HepG2 (cell line): Measurements from ENCODE around the gene EPHA10. TPM values are rescaled to one million over a fixed set of nuclear protein-coding genes. Genes with fewer than 3 reads are reported as not detected.

Experiments
- ATAC-seq: fragments of 200-7000 bp; cut with Tn5 transposase; 3 replicates; pipeline ENCODE4 v1.9.1; 2020; ENCODE audit warnings: mild to moderate bottlenecking, moderate library complexity
- BruUV-seq: library from RNA; stranded (reverse); fragments of 400-500 nt; replicated peaks from 2 replicates; lab custom pipeline; 2021; lab: Mats Ljungman, UMichigan
- CTCF ChIA-PET: fragments of 300-600 bp; formaldehyde crosslinking; extraction: SDS; loops from one replicate; lab custom pipeline; 2021; ENCODE audit warnings: low total read pairs, inconsistent platforms, low intra/inter-chr PET ratio; lab: Yijun Ruan, JAX
- POLR2A ChIA-PET: fragments of 350-600 bp; sonication (Branson Sonifier 250); formaldehyde crosslinking; loops from one replicate; lab custom pipeline; 2020; ENCODE audit warnings: antibody characterized with exemption, inconsistent platforms; lab: Yijun Ruan, JAX
- DNase-seq: peaks from one replicate; pipeline ENCODE4 v3.0.0-alpha.2; 2015; ENCODE audit warnings: low spot score
- FAIRE-seq: peaks from 3 replicates; lab custom pipeline; 2011; peaks lifted over from hg19 to GRCh38; lab: Jason Lieb, UNC
- H2AFZ ChIP-seq: one replicate; pipeline ENCODE4 v1.6.1; 2011; ENCODE audit warnings: low read length, inconsistent platforms
- H3K27ac ChIP-seq: fragments of 300-600 bp; 3 replicates; pipeline ENCODE4 v1.8.0; 2011; ENCODE audit warnings: mixed run types, mild to moderate bottlenecking, mixed read lengths, low read length, inconsistent platforms; ENCODE audit not compliant: insufficient read depth; ENCODE audit errors: extremely low read length
- H3K27me3 ChIP-seq, 2 experiments: fragments of 200-600 bp in 1 of 2; 2 replicates in 1 of 2; 3 replicates in 1 of 2; pipeline versions ENCODE4 v1.6.0 to v1.8.0; 2011; ENCODE audit warnings: low read length in 2 of 2, mild to moderate bottlenecking in 2 of 2, moderate library complexity in 2 of 2, inconsistent platforms in 1 of 2; ENCODE audit not compliant: insufficient read depth in 2 of 2, control insufficient read depth in 1 of 2
- H3K36me3 ChIP-seq, 2 experiments: fragments of 200-600 bp in 1 of 2; replicated peaks in 1 of 2; 2 replicates in 1 of 2; 3 replicates in 1 of 2; pipeline versions ENCODE4 v1.5.1 to v1.8.0; 2011; ENCODE audit warnings: low read length in 2 of 2, inconsistent platforms in 1 of 2; ENCODE audit not compliant: insufficient read depth in 2 of 2, control insufficient read depth in 1 of 2
- H3K4me1 ChIP-seq: 2 replicates; pipeline ENCODE4 v1.5.1; 2012; ENCODE audit warnings: low read length, inconsistent platforms; ENCODE audit not compliant: insufficient read depth
- H3K4me2 ChIP-seq: 2 replicates; pipeline ENCODE4 v1.6.0; 2011; ENCODE audit warnings: low read depth, low read length, inconsistent platforms
- H3K4me3 ChIP-seq, 3 experiments: fragments of 200-600 bp in 1 of 3; sonication (generic), shearing (Covaris generic) in 1 of 3; replicated peaks in 1 of 3; 2 replicates each; pipeline ENCODE4 v1.5.1; 2011 to 2016; ENCODE audit warnings: low read length in 3 of 3, inconsistent platforms in 2 of 3, low read depth in 2 of 3, mild to moderate bottlenecking in 2 of 3, control low read depth in 1 of 3, mixed read lengths in 1 of 3; ENCODE audit not compliant: insufficient read depth in 1 of 3
- H3K79me2 ChIP-seq: one replicate; pipeline ENCODE4 v1.6.1; 2011; ENCODE audit warnings: low read length, inconsistent platforms; ENCODE audit not compliant: insufficient read depth
- H3K9ac ChIP-seq: 2 replicates; pipeline ENCODE4 v1.6.0; 2011; ENCODE audit warnings: mild to moderate bottlenecking, low read depth, low read length, inconsistent platforms; ENCODE audit not compliant: insufficient read depth
- H3K9me3 ChIP-seq: 2 replicates; pipeline ENCODE4 v1.5.1; 2012; ENCODE audit warnings: mild to moderate bottlenecking, low read length
- H4K20me1 ChIP-seq: 2 replicates; pipeline ENCODE4 v1.6.0; 2011; ENCODE audit warnings: inconsistent platforms, mild to moderate bottlenecking, low read length, moderate library complexity; ENCODE audit not compliant: insufficient read depth
- FOSL2 ChIP-seq: sonication (generic); formaldehyde crosslinking; IDR thresholded peaks from 2 replicates; pipeline ENCODE4 v1.4.0; 2020; ENCODE audit warnings: missing genetic modification reagents
- POLR2AphosphoS5 ChIP-seq: IDR thresholded peaks from 2 replicates; pipeline ENCODE4 v1.6.1; 2012; ENCODE audit warnings: low read depth, low read length
- POLR2G ChIP-seq: fragments of 200-400 bp; formaldehyde crosslinking; IDR thresholded peaks from 2 replicates; pipeline ENCODE4 v1.6.1; 2018; ENCODE audit warnings: mild to moderate bottlenecking, low read depth, low read length, moderate library complexity
- RBM22 ChIP-seq: fragments of 200-400 bp; formaldehyde crosslinking; optimal IDR thresholded peaks from 2 replicates; pipeline ENCODE3; 2017; ENCODE audit warnings: mild to moderate bottlenecking, low read length, moderate library complexity
- SMC3 ChIP-seq: IDR thresholded peaks from 2 replicates; pipeline ENCODE4 v1.6.1; 2011; ENCODE audit warnings: low read length, improper control_type of control experiment
- ZNF746 ChIP-seq: sonication (generic); formaldehyde crosslinking; IDR thresholded peaks from 2 replicates; pipeline ENCODE4 v1.8.0; 2022; ENCODE audit warnings: mild to moderate bottlenecking, missing genetic modification reagents
- ZNF883 ChIP-seq: sonication (generic); formaldehyde crosslinking; IDR thresholded peaks from 2 replicates; pipeline ENCODE4 v1.5.1; 2020; ENCODE audit warnings: mild to moderate bottlenecking, missing genetic modification reagents; ENCODE audit errors: not compliant biosample characterization
- WGBS: methylation state at CpG from one replicate; pipeline ENCODE4 v1.1.6; 2017; ENCODE audit warnings: low lambda C conversion rate; 5-methylcytosine and 5-hydroxymethylcytosine counted together
- in situ Hi-C: cut with HindIII; loops from 2 replicates; pipeline ENCODE4 v1.10.0; 2017; ENCODE audit warnings: low pct_unique_long_range_greater_than_20kb; ENCODE audit not compliant: extremely low pct_ligation_motif_present
- intact Hi-C: fragments of 100-400 bp; cut with micrococcal nuclease; formaldehyde crosslinking; loops from one replicate; pipeline ENCODE4 v1.10.0; 2022; ENCODE audit not compliant: unreplicated experiment
- polyA plus RNA-seq, 8 experiments: library from polyadenylated mRNA; depleted of rRNA in 3 of 8; stranded (reverse) in 7 of 8; unstranded in 1 of 8; fragments of >200 nt; fragmentation: Illumina TruSeq in 4 of 8; extraction: Trizol in 4 of 8; gene quantifications; 2 replicates each; pipeline versions ENCODE4 v1.2.1 to v1.2.3, GENCODE V29; 2011 to 2016; ENCODE audit warnings: low read depth in 4 of 8, missing spikeins in 1 of 8, mixed read lengths in 1 of 8; ENCODE audit not compliant: insufficient read depth in 1 of 8
- total RNA-seq, 5 experiments: library from RNA; depleted of rRNA; stranded (reverse); fragments of >200 nt; fragmentation: Illumina TruSeq; extraction: Trizol; gene quantifications; 2 replicates each; pipeline ENCODE4 v1.2.3, GENCODE V29; 2016; ENCODE audit warnings: low read depth in 1 of 5
- TF ChIP-seq, protein P1 (sequence below): sonication (generic); formaldehyde crosslinking; IDR thresholded peaks from 2 replicates; pipeline ENCODE4 v1.5.0; 2020; ENCODE audit warnings: mild to moderate bottlenecking, missing genetic modification reagents, borderline replicate concordance

The EPHA10 gene
- total and polyA plus RNA-seq, 2 of the 13 experiments (the other 11 are each of a cell fraction or from before 2014, with no cell fraction given): 0.11 to 0.58 TPM

DNA sequence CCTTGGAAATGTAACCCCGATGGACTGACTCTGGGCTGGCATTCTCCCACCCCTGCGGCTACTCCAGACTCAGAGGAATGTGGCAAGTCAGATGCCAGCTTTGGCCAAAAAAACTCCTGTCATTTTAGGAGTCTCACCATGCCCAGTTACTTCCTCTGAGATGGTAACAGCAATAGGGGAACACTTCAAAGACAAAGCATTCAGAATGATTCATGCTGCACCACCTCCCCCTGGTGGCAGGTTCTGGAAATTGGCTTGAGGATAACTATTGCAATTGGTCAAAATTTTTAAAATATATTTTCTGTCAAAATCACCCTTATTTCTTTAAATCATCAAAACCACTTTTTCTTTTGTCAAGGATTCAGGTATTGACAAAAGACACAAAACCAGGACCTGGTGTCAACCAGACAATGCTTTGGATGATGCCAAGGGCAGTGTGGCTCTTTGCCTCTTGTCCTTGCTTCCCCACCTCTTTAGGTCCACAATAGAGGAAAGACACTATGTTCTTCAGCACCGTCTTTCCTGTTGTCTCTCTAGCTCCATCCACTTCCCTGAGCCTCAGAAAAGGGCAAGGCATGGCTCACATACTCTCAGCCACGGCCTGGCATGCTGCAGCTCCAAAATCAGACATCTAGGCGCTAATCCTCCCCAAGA is 82.5 kb downstream of the EPHA10 start (continued):
- TF ChIP-seq, protein P1, sequence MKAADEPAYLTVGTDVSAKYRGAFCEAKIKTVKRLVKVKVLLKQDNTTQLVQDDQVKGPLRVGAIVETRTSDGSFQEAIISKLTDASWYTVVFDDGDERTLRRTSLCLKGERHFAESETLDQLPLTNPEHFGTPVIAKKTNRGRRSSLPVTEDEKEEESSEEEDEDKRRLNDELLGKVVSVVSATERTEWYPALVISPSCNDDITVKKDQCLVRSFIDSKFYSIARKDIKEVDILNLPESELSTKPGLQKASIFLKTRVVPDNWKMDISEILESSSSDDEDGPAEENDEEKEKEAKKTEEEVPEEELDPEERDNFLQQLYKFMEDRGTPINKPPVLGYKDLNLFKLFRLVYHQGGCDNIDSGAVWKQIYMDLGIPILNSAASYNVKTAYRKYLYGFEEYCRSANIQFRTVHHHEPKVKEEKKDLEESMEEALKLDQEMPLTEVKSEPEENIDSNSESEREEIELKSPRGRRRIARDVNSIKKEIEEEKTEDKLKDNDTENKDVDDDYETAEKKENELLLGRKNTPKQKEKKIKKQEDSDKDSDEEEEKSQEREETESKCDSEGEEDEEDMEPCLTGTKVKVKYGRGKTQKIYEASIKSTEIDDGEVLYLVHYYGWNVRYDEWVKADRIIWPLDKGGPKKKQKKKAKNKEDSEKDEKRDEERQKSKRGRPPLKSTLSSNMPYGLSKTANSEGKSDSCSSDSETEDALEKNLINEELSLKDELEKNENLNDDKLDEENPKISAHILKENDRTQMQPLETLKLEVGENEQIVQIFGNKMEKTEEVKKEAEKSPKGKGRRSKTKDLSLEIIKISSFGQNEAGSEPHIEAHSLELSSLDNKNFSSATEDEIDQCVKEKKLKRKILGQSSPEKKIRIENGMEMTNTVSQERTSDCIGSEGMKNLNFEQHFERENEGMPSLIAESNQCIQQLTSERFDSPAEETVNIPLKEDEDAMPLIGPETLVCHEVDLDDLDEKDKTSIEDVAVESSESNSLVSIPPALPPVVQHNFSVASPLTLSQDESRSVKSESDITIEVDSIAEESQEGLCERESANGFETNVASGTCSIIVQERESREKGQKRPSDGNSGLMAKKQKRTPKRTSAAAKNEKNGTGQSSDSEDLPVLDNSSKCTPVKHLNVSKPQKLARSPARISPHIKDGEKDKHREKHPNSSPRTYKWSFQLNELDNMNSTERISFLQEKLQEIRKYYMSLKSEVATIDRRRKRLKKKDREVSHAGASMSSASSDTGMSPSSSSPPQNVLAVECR (CRISPR knock-in tag): peak; percentile 28; the same call in 1 of the 2 replicates
- TF ChIP-seq FOSL2 (peak; percentile 19; the same call in 1 of the 2 replicates), SMC3 (peak; percentile 84), ZNF883 (no peak)

DNA sequence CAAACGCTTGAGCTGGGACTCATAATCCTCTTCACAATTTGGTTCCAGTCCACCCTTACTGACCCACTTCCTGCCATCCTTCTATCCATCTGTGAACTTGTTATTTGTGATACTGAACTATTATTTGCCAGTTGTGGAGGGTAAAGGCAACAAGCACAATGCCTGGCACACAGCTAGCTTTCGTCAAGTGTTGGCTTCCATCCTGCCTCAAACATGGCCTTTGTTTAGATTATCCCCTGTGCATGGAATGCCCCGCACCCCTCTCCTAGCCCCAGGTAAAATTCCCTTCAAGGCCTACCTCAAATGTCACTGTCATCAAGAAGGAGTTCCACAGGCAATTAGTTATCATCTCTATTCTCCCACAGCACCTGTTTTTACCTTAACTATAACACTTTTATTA is 84.0 kb downstream of the EPHA10 start:
- TF ChIP-seq RBM22 (peak; percentile 47), ZNF746 (CRISPR knock-in tag) (no peak), POLR2G (peak; percentile 37; the same call in 1 of the 2 replicates), POLR2AphosphoS5 (peak; percentile 24; the same call in 1 of the 2 replicates)
- in situ Hi-C loops: loop anchor here (5.0 kb wide), 1 partner anchor 224 kb away; no protein-coding TSS in a partner anchor
- POLR2A ChIA-PET: no interaction called here
- intact Hi-C loops: no loop called here
- Histone ChIP-seq H3K9ac (no peak overlapping the region), H4K20me1 (peaks cover 3% of the 10 kb centered on the region; the same call in 1 of the 2 replicates), H3K4me2 (no peak overlapping the region), H2AFZ (no peak overlapping the region), H3K9me3 (no peaks in the 10 kb centered on the region), H3K4me1 (no peaks in the 10 kb centered on the region), H3K27ac (no peak overlapping the region), H3K79me2 (no peaks in the 10 kb centered on the region), H3K4me3 (no peak overlapping the region), H3K36me3 (peaks cover 9 to 23% of the 10 kb centered on the region in 2 experiments), H3K27me3 (peaks cover 0 to 16% of the 10 kb centered on the region in 2 experiments; a peak in 2 of 5 replicates)
- no peak for ATAC-seq
- no peak for DNase-seq
- CTCF ChIA-PET: interaction anchor here (5.1 kb wide), 1 partner anchor 77 kb away, joined by 56 read pairs; no protein-coding TSS in a partner anchor
- 97% methylated on average over 3 of the region's 3 CpGs for WGBS
- no TSS peak for BruUV-seq
- FAIRE-seq: no peak
